ENCODE results near the gene APOBEC3A.

The APOBEC3A gene

DNA sequence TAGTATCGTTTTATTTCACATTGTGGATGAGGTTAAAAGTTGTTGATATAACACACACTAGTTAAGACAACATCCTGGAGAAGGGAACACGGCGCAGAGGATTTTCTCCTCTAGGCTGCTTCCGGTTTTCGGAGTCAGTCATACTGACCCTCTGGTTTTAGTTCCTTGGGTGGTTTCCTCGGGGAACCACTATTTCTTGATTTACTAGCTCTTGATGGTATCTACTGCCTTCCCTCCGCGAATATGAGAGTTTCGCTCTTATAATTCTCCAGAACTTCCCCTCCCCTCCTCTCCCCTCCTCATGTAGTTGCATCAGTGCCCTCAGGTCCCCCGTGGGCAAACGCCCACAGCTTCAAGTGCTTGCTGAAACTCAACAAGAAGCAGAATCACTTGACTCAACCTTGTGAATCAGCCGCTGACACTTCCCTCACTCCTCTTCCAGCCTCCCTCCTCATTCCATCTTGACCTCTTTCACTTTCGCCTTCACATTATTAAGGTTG, 15.9 kb upstream of the APOBEC3A start:
- Histone ChIP-seq H3K27me3 (ENCODE audit: insufficient read depth, low read length, poor library complexity) (peaks cover 6% of the 10 kb centered on the region), H3K4me1 (ENCODE audit: insufficient read depth, low read length) (no peaks in the 10 kb centered on the region), H3K4me2 (ENCODE audit: insufficient read depth, low read length) (no peak overlapping the region), H4K20me1 (ENCODE audit: insufficient read depth, low read length) (no peaks in the 10 kb centered on the region), H3K9ac (ENCODE audit: low read depth, low read length) (no peak overlapping the region), H3K36me3 (ENCODE audit: insufficient read depth, low read length) (no peaks in the 10 kb centered on the region), H3K9me3 (ENCODE audit: insufficient read depth, low read length, severe bottlenecking) (no peaks in the 10 kb centered on the region), H3K4me3 (ENCODE audit: low read depth in 1 of 2, low read length in 2 of 2) (no peak overlapping the region), H3K27ac (ENCODE audit: low read length) (no peak overlapping the region), H3K79me2 (ENCODE audit: insufficient read depth, low read length) (no peaks in the 10 kb centered on the region), H2AFZ (ENCODE audit: low read depth, low read length) (no peak overlapping the region)
- no peak for ATAC-seq (ENCODE audit: insufficient read depth, low read depth)
- TF ChIP-seq, protein P1, sequence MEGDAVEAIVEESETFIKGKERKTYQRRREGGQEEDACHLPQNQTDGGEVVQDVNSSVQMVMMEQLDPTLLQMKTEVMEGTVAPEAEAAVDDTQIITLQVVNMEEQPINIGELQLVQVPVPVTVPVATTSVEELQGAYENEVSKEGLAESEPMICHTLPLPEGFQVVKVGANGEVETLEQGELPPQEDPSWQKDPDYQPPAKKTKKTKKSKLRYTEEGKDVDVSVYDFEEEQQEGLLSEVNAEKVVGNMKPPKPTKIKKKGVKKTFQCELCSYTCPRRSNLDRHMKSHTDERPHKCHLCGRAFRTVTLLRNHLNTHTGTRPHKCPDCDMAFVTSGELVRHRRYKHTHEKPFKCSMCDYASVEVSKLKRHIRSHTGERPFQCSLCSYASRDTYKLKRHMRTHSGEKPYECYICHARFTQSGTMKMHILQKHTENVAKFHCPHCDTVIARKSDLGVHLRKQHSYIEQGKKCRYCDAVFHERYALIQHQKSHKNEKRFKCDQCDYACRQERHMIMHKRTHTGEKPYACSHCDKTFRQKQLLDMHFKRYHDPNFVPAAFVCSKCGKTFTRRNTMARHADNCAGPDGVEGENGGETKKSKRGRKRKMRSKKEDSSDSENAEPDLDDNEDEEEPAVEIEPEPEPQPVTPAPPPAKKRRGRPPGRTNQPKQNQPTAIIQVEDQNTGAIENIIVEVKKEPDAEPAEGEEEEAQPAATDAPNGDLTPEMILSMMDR (IDR thresholded peaks at IDR 0.05; ENCODE audit: borderline replicate concordance, extremely low read depth, low read length, poor library complexity, severe bottlenecking), result no peak
- no peak for TF ChIP-seq EZH2 (IDR thresholded peaks at IDR 0.05; ENCODE audit: borderline replicate concordance, low read depth, low read length, severe bottlenecking)
- no peak for DNase-seq

GRCh38 chr22:38942702-38943101, 14.7 kb upstream of the APOBEC3A start:
- no peaks in the 10 kb centered on the region for H3K9me3 ChIP-seq (ENCODE audit: insufficient read depth, low read length, severe bottlenecking)
- no peaks in the 10 kb centered on the region for H3K4me1 ChIP-seq (ENCODE audit: insufficient read depth, low read length)
- H3K4me3 ChIP-seq (ENCODE audit: low read depth in 1 of 2, low read length in 2 of 2), result no peak overlapping the region
- ATAC-seq (ENCODE audit: insufficient read depth, low read depth), result no peak
- H2AFZ ChIP-seq (ENCODE audit: low read depth, low read length), result no peak overlapping the region
- H3K27me3 ChIP-seq (ENCODE audit: insufficient read depth, low read length, poor library complexity), result peaks cover 15% of the 10 kb centered on the region
- H3K36me3 ChIP-seq (ENCODE audit: insufficient read depth, low read length), result no peaks in the 10 kb centered on the region
- H3K79me2 ChIP-seq (ENCODE audit: insufficient read depth, low read length), result no peaks in the 10 kb centered on the region
- no peak overlapping the region for H3K9ac ChIP-seq (ENCODE audit: low read depth, low read length)
- DNase-seq, result no peak
- no peak overlapping the region for H3K27ac ChIP-seq (ENCODE audit: low read length)
- H4K20me1 ChIP-seq (ENCODE audit: insufficient read depth, low read length), result no peaks in the 10 kb centered on the region
- no peak overlapping the region for H3K4me2 ChIP-seq (ENCODE audit: insufficient read depth, low read length)
- no peak for TF ChIP-seq EZH2 (IDR thresholded peaks at IDR 0.05; ENCODE audit: borderline replicate concordance, low read depth, low read length, severe bottlenecking)
- TF ChIP-seq, protein P1 (IDR thresholded peaks at IDR 0.05; ENCODE audit: borderline replicate concordance, extremely low read depth, low read length, poor library complexity, severe bottlenecking), result no peak

DNA sequence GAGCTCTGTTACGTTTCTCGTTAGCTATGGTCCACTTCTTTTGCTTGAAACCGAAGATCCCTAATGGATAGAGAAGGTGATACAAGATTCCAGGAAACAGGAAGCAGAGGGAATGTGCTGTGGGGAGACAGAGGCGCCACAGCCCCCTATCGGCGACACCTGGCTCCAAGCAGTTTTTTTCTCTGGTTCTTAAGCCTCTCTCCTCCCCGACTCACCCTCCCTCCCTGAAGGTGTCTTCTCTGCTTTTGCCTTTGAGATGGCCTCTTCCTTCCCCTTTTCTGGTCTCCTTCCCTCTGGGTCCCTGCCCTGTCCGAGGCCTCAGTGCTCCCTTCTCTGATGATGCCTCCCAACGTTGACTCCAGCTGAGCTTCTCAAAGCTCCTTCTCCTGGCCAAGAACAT, 14.2 kb upstream of the APOBEC3A start:
- peaks cover 18% of the 10 kb centered on the region for H3K27me3 ChIP-seq (ENCODE audit: insufficient read depth, low read length, poor library complexity)
- H3K4me3 ChIP-seq (ENCODE audit: low read depth in 1 of 2, low read length in 2 of 2), result no peak overlapping the region
- H3K9ac ChIP-seq (ENCODE audit: low read depth, low read length), result no peak overlapping the region
- no peak overlapping the region for H2AFZ ChIP-seq (ENCODE audit: low read depth, low read length)
- H3K4me2 ChIP-seq (ENCODE audit: insufficient read depth, low read length), result no peak overlapping the region
- H4K20me1 ChIP-seq (ENCODE audit: insufficient read depth, low read length), result no peaks in the 10 kb centered on the region
- DNase-seq (no peak), ATAC-seq (ENCODE audit: insufficient read depth, low read depth) (no peak)
- no peak overlapping the region for H3K27ac ChIP-seq (ENCODE audit: low read length)
- H3K36me3 ChIP-seq (ENCODE audit: insufficient read depth, low read length), result no peaks in the 10 kb centered on the region
- no peaks in the 10 kb centered on the region for H3K4me1 ChIP-seq (ENCODE audit: insufficient read depth, low read length)
- no peaks in the 10 kb centered on the region for H3K79me2 ChIP-seq (ENCODE audit: insufficient read depth, low read length)
- no peak for TF ChIP-seq EZH2 (IDR thresholded peaks at IDR 0.05; ENCODE audit: borderline replicate concordance, low read depth, low read length, severe bottlenecking)
- TF ChIP-seq, protein P1 (IDR thresholded peaks at IDR 0.05; ENCODE audit: borderline replicate concordance, extremely low read depth, low read length, poor library complexity, severe bottlenecking), result no peak
- no peaks in the 10 kb centered on the region for H3K9me3 ChIP-seq (ENCODE audit: insufficient read depth, low read length, severe bottlenecking)

- TF ChIP-seq, protein P1 (IDR thresholded peaks at IDR 0.05; ENCODE audit: borderline replicate concordance, extremely low read depth, low read length, poor library complexity, severe bottlenecking), result no peak
- TF ChIP-seq EZH2 (IDR thresholded peaks at IDR 0.05; ENCODE audit: borderline replicate concordance, low read depth, low read length, severe bottlenecking), result no peak
- H3K4me2 ChIP-seq (ENCODE audit: insufficient read depth, low read length), result no peak overlapping the region
Observed at GRCh38 chr22:38943882-38944281, 13.5 kb upstream of the APOBEC3A start.

More at GRCh38 chr22:38943882-38944281, 13.5 kb upstream of the APOBEC3A start:
- Histone ChIP-seq H3K4me3 (ENCODE audit: low read depth in 1 of 2, low read length in 2 of 2) (no peak overlapping the region), H3K27ac (ENCODE audit: low read length) (no peak overlapping the region), H2AFZ (ENCODE audit: low read depth, low read length) (no peak overlapping the region), H3K4me1 (ENCODE audit: insufficient read depth, low read length) (no peaks in the 10 kb centered on the region), H3K9ac (ENCODE audit: low read depth, low read length) (no peak overlapping the region), H3K9me3 (ENCODE audit: insufficient read depth, low read length, severe bottlenecking) (no peaks in the 10 kb centered on the region), H3K36me3 (ENCODE audit: insufficient read depth, low read length) (no peaks in the 10 kb centered on the region), H4K20me1 (ENCODE audit: insufficient read depth, low read length) (no peaks in the 10 kb centered on the region), H3K27me3 (ENCODE audit: insufficient read depth, low read length, poor library complexity) (peaks cover 18% of the 10 kb centered on the region), H3K79me2 (ENCODE audit: insufficient read depth, low read length) (no peaks in the 10 kb centered on the region)
- ATAC-seq (ENCODE audit: insufficient read depth, low read depth), result no peak
- no peak for DNase-seq

Data from DND-41 (cell line).